ES-I3 (cell line): Measurements from ENCODE around the gene CREBBP.
A peak's percentile ranks its signal among the peaks of the same experiment; 100 is the strongest.
"Not testable (repeated sequence)": the region's sequence is repeated elsewhere in the genome, so short reads cannot be mapped to it uniquely, and the experiment has no call there.

ENCODE experiments used
- H3K36me3 ChIP-seq: 2 replicates; pipeline ENCODE4 v1.6.1; 2013; ENCODE audit warnings: mild to moderate bottlenecking, low read length, control low read depth, moderate library complexity; ENCODE audit not compliant: insufficient read depth
- H3K4me1 ChIP-seq: 2 replicates; pipeline ENCODE4 v1.6.1; 2013; ENCODE audit warnings: mild to moderate bottlenecking, control low read depth, low read length; ENCODE audit not compliant: insufficient read depth
- H3K9ac ChIP-seq: 2 replicates; pipeline ENCODE4 v1.6.1; 2013; ENCODE audit warnings: low read depth, mild to moderate bottlenecking, low read length, moderate library complexity
- H3K9me3 ChIP-seq: 2 replicates; pipeline ENCODE4 v1.6.1; 2013; ENCODE audit warnings: mild to moderate bottlenecking, low read length, moderate library complexity; ENCODE audit not compliant: control insufficient read depth, insufficient read depth

CREBBP gene

DNA sequence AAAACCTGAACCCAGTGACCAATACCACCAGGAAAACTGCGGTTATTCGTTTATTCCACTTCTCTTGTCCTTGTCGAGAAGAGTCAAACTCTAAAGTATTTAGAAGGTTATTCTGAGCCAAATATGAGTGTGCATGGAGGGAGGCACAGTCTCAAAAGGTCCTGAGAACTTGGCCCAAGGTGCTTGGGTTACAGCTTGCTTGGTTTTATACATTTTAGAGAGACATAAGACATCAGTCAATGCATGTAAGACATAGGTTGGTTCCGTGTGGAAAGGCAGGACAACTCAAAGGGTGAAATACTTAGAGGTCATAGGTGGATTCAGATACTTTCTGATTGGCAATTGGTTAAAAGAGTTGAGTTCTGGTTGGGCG is 162.5 kb downstream of the CREBBP start:
- H3K9me3 ChIP-seq, result no peaks in the 10 kb centered on the region
- peak overlapping the region; percentile 87 for H3K9ac ChIP-seq
- H3K4me1 ChIP-seq, result no peaks in the 10 kb centered on the region
- no peaks in the 10 kb centered on the region for H3K36me3 ChIP-seq

GRCh38 chr16:3717235-3718018 is 163.1 kb downstream of the CREBBP start, which contains the start of gene TRAP1:
Gene TRAP1 (minus strand): TSS chr16:3717524. CDS start chr16:3717508, 16 bp downstream.
- Histone ChIP-seq H3K9me3 (no peaks in the 10 kb centered on the region), H3K4me1 (no peaks in the 10 kb centered on the region), H3K36me3 (no peaks in the 10 kb centered on the region), H3K9ac (peak within 1 kb of the TSS; percentile 87)

DNA sequence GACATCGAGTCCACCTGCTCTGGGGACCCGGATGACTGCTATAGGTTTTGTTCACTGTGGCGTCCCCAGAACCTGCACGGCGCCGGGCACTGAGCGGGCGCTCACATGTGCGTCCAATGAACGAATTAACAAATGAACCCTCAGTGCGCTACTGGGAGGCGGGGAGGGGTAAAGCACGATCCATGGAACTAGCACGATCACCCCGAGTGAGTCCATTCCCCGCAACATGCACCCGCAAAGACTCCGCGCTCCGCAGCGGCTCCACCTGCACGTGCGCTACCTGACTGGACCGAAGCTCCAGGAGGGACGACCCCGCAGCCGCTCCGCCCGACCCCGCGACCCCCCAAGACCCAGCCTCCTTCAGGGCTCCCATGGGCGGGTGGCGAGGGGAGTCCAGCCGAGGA is 163.7 kb downstream of the CREBBP start:
- Histone ChIP-seq H3K9me3 (no peaks in the 10 kb centered on the region), H3K36me3 (no peaks in the 10 kb centered on the region), H3K4me1 (no peaks in the 10 kb centered on the region), H3K9ac (peak overlapping the region; percentile 87)

GRCh38 chr16:3715430-3715829 is 165.1 kb downstream of the CREBBP start:
- no peak overlapping the region for H3K9ac ChIP-seq
- H3K9me3 ChIP-seq, result no peaks in the 10 kb centered on the region
- no peaks in the 10 kb centered on the region for H3K4me1 ChIP-seq
- H3K36me3 ChIP-seq, result no peaks in the 10 kb centered on the region

- H3K9me3 ChIP-seq, H3K36me3 ChIP-seq, H3K4me1 ChIP-seq, H3K9ac ChIP-seq: not testable (repeated sequence)
Measured at GRCh38 chr16:3714378-3714777, 166.1 kb downstream of the CREBBP start.

- no peaks in the 10 kb centered on the region for H3K4me1 ChIP-seq
- no peaks in the 10 kb centered on the region for H3K9me3 ChIP-seq
- H3K9ac ChIP-seq, result no peak overlapping the region
- 0 out of 2 replicates have a peak, but pooled peaks cover 3% of the 10 kb centered on the region for H3K36me3 ChIP-seq
Measured at GRCh38 chr16:3713587-3714242, 166.8 kb downstream of the CREBBP start.

GRCh38 chr16:3712861-3713372 is 167.6 kb downstream of the CREBBP start:
- H3K4me1 ChIP-seq, result no peaks in the 10 kb centered on the region
- H3K36me3 ChIP-seq, result 0 out of 2 replicates have a peak, but pooled peaks cover 3% of the 10 kb centered on the region
- no peak overlapping the region for H3K9ac ChIP-seq
- H3K9me3 ChIP-seq, result no peaks in the 10 kb centered on the region

DNA sequence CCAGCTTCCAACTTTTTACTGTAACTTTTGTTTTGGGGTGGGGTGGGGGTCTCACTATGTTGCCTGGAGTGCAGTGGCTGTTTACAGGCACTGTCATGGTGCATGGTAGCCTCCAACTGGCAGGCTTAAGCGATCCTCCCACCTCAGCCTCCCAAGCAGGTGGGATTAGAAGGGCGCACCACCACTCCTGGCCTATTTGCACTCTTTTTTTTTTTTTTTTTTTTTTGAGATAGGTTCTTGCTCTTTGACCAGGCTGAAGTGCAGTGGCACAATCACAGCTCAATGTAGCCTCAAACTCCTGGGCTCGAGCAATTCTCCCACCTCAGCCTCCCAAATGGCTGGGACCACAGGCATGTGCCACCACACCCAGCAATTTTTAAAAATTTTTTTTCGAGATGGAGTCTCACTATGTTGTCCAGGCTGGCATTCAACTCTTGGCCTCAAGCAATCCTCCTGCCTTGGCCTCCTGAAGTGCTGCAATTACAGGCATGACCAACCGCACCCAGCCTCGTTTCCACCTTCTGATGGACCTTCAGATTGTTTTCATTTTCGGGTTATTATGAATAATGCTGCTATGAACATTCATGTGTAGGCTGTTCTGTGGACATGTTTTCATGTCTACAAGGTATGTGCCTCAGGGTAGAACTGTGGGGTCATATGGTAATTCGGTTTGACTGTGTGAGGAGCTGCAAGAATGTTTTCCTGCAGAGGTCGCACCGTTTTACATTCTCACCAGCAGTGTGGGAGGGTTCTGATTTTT is 174.1 kb downstream of the CREBBP start:
- 0 out of 2 replicates have a peak, but pooled peaks cover 3% of the 10 kb centered on the region for H3K36me3 ChIP-seq
- H3K9ac ChIP-seq, result no peak overlapping the region

DNA sequence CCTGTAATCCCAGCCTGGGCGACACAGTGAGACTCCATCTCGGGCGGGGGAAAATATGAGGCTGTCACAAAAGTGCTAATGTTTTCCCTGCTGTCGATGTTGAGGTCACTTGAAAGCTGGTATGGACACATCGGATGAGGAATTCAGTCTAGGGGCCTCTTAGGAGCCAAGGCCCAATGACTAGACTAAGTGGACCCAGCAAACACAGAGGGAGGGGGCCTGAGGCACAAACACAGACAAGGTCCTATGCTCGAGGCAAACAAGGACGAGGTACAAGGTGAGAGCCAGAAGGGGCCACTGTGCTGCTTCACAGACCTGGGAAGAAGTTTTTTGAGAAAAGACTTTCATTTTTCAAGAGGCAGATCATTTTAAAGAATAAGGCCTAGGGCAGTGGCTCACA is 178.4 kb downstream of the CREBBP start:
- H3K9ac ChIP-seq, result no peak overlapping the region
- H3K36me3 ChIP-seq, result no peaks in the 10 kb centered on the region

More for the DNA sequence above, 174.1 kb downstream of the CREBBP start:
- Histone ChIP-seq H3K9me3 (no peaks in the 10 kb centered on the region), H3K4me1 (no peaks in the 10 kb centered on the region)

DNA sequence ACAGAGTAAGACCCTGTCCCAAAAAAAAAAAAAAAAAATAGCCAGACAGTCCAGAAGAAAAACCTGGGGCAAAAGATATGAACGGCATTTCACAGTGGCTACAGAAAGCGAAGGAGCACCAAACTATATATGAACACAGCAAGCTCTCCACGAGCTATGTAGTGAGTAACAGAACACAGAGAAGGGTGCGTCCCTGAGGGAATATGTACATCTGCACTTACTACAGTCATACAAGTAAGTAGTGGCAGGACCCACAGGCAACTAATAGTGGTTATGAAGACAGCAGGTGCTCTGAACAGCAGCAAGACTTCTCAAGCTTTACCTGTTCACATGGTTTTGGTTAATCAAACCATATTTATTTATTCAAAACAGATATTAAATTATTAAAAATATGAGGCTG is 179.0 kb downstream of the CREBBP start:
- H3K9ac ChIP-seq, result no peak overlapping the region
- H3K4me1 ChIP-seq, result no peaks in the 10 kb centered on the region
- no peaks in the 10 kb centered on the region for H3K9me3 ChIP-seq
- H3K36me3 ChIP-seq, result no peaks in the 10 kb centered on the region

More for the DNA sequence above, 178.4 kb downstream of the CREBBP start:
- no peaks in the 10 kb centered on the region for H3K4me1 ChIP-seq
- H3K9me3 ChIP-seq, result no peaks in the 10 kb centered on the region

DNA sequence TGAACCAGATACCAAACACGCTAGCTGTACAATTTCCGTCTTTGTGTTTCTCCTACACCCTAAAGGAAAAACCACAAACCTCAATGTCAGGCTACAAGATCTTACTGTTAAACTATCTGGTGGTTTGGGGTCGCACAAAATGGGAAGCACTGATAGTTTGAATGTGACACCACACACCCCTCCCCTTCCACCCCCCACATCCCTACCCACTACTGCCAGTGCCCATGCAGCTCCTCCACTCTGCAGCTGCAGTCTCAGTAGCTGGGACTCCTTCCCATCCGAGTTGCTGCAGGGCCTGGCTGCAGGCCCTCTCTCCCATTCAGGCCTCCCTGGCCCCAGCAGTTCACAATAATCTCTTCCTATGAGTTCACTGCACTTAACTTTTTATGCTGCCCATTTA is 181.6 kb downstream of the CREBBP start:
- no peaks in the 10 kb centered on the region for H3K36me3 ChIP-seq
- no peak overlapping the region for H3K9ac ChIP-seq
- no peaks in the 10 kb centered on the region for H3K9me3 ChIP-seq
- no peaks in the 10 kb centered on the region for H3K4me1 ChIP-seq

DNA sequence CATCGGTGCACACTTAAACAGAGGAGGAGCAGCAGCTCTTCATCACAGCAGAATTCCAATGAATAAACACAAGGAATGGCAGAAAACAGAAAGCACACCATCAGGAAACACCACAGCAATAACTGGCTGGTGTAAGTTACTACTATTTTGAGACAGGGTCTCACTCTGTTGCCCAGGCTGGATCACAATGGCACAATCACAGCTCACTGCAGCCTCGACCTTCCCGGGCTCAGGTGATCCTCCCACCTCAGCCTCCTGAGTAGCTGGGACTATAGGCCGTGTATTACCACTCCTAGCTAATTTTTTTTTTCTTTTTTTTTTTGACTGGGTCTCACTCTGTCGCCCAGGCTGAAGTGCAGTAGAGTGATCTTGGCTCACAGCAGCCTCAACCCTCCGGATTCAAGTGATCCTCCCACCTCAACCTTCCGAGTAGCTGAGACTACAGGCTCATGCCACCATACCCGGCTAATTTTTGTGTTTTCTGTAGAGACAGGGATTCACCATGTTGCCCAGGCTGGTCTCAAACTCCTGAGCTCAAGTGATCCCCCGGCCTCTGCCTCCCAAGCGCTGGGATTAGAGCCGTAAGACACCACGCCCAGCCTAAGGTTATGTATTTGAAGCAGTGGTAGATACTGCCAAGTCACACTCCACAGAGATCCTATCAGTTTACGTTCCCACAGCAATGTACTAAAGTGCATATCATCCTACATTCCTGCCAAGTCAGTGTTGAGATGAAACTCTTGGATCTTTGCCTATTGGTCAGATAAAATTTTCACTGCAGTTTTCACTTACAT is 183.9 kb downstream of the CREBBP start:
- H3K4me1 ChIP-seq, result no peaks in the 10 kb centered on the region
- H3K9ac ChIP-seq, result no peak overlapping the region
- H3K9me3 ChIP-seq, result no peaks in the 10 kb centered on the region
- no peaks in the 10 kb centered on the region for H3K36me3 ChIP-seq

- H3K4me1 ChIP-seq, result peaks cover under 1% of the 10 kb centered on the region; the same call in 1 of the 2 replicates
- H3K9me3 ChIP-seq, result no peaks in the 10 kb centered on the region
- H3K9ac ChIP-seq, result no peak overlapping the region
- no peaks in the 10 kb centered on the region for H3K36me3 ChIP-seq
Measured at GRCh38 chr16:3695610-3696369, 184.7 kb downstream of the CREBBP start.
